ENCODE data around the gene IMP4.

- TF ChIP-seq CTCF (IDR thresholded peaks at IDR 0.05; ENCODE audit: extremely low read depth in 1 of 2, insufficient read depth in 1 of 2, low read depth in 1 of 2, low read length in 2 of 2), result no peak
- no peak for TF ChIP-seq POLR2AphosphoS5 (IDR thresholded peaks at IDR 0.05; ENCODE audit: insufficient read depth, low read depth, low read length)
- TF ChIP-seq POLR2A (IDR thresholded peaks at IDR 0.05; ENCODE audit: low read depth, low read length), result no peak
These were observed 41.7 kb upstream of the IMP4 start for GRCh38 chr2:130300970-130301348.

Data from endothelial cell of umbilical vein (primary cell).